Measurements from ENCODE around the gene SEZ6L.

The SEZ6L gene

GRCh38 chr22:26367402-26368245, 198.4 kb downstream of the SEZ6L start:
- Histone ChIP-seq H3K27ac (no peak overlapping the region), H3K9me3 (ENCODE audit: low read depth, low read length) (no peaks in the 10 kb centered on the region), H3K9ac (ENCODE audit: insufficient read length) (no peak overlapping the region), H3K4me3 (no peak overlapping the region), H3K36me3 (ENCODE audit: insufficient read depth, low read length) (no peaks in the 10 kb centered on the region)
- TF ChIP-seq POLR2AphosphoS5 (IDR thresholded peaks at IDR 0.05; ENCODE audit: borderline replicate concordance, low read depth, low read length) (no peak), EZH2 (IDR thresholded peaks at IDR 0.05) (no peak), FOXP2 (optimal IDR thresholded peaks at IDR 0.05; ENCODE audit: control extremely low read depth, extremely low read length, insufficient read depth) (no peak)
- DNase-seq (ENCODE audit: low read depth, low spot score) = no peak

GRCh38 chr22:26372890-26373289, 203.6 kb downstream of the SEZ6L start:
- Histone ChIP-seq H3K9ac (ENCODE audit: insufficient read length) (no peak overlapping the region), H3K9me3 (ENCODE audit: low read depth, low read length) (no peaks in the 10 kb centered on the region), H3K36me3 (ENCODE audit: insufficient read depth, low read length) (no peaks in the 10 kb centered on the region), H3K4me3 (no peak overlapping the region), H3K27ac (no peak overlapping the region)
- TF ChIP-seq FOXP2 (optimal IDR thresholded peaks at IDR 0.05; ENCODE audit: control extremely low read depth, extremely low read length, insufficient read depth) (no peak), POLR2AphosphoS5 (IDR thresholded peaks at IDR 0.05; ENCODE audit: borderline replicate concordance, low read depth, low read length) (no peak), EZH2 (IDR thresholded peaks at IDR 0.05) (no peak)
- no peak for DNase-seq (ENCODE audit: low read depth, low spot score)

- TF ChIP-seq EZH2 (IDR thresholded peaks at IDR 0.05) (no peak), POLR2AphosphoS5 (IDR thresholded peaks at IDR 0.05; ENCODE audit: borderline replicate concordance, low read depth, low read length) (no peak), FOXP2 (optimal IDR thresholded peaks at IDR 0.05; ENCODE audit: control extremely low read depth, extremely low read length, insufficient read depth) (no peak)
- H3K9me3 ChIP-seq (ENCODE audit: low read depth, low read length) = no peaks in the 10 kb centered on the region
- no peak for DNase-seq (ENCODE audit: low read depth, low spot score)
- H3K9ac ChIP-seq (ENCODE audit: insufficient read length) = no peak overlapping the region
- H3K4me3 ChIP-seq = peak overlapping the region; percentile 62
- no peaks in the 10 kb centered on the region for H3K36me3 ChIP-seq (ENCODE audit: insufficient read depth, low read length)
- H3K27ac ChIP-seq = 0 out of 2 replicates have a peak overlapping the region, but pooled peaks have one; percentile 44
Observed at GRCh38 chr22:26374391-26375026, 205.2 kb downstream of the SEZ6L start.

- no peak for TF ChIP-seq POLR2AphosphoS5 (IDR thresholded peaks at IDR 0.05; ENCODE audit: borderline replicate concordance, low read depth, low read length)
- no peak for TF ChIP-seq EZH2 (IDR thresholded peaks at IDR 0.05)
- no peak for TF ChIP-seq FOXP2 (optimal IDR thresholded peaks at IDR 0.05; ENCODE audit: control extremely low read depth, extremely low read length, insufficient read depth)
- no peak for DNase-seq (ENCODE audit: low read depth, low spot score)
- no peaks in the 10 kb centered on the region for H3K9me3 ChIP-seq (ENCODE audit: low read depth, low read length)
- no peak overlapping the region for H3K9ac ChIP-seq (ENCODE audit: insufficient read length)
- no peak overlapping the region for H3K27ac ChIP-seq
- H3K4me3 ChIP-seq = peak overlapping the region; percentile 25
- no peaks in the 10 kb centered on the region for H3K36me3 ChIP-seq (ENCODE audit: insufficient read depth, low read length)
Observed at GRCh38 chr22:26377170-26377830, 208.0 kb downstream of the SEZ6L start.

- no peak for DNase-seq (ENCODE audit: low read depth, low spot score)
- Histone ChIP-seq H3K36me3 (ENCODE audit: insufficient read depth, low read length) (no peaks in the 10 kb centered on the region), H3K27ac (no peak overlapping the region), H3K9ac (ENCODE audit: insufficient read length) (no peak overlapping the region), H3K4me3 (no peak overlapping the region), H3K9me3 (ENCODE audit: low read depth, low read length) (no peaks in the 10 kb centered on the region)
- TF ChIP-seq EZH2 (IDR thresholded peaks at IDR 0.05) (no peak), POLR2AphosphoS5 (IDR thresholded peaks at IDR 0.05; ENCODE audit: borderline replicate concordance, low read depth, low read length) (no peak), FOXP2 (optimal IDR thresholded peaks at IDR 0.05; ENCODE audit: control extremely low read depth, extremely low read length, insufficient read depth) (no peak)
Observed at GRCh38 chr22:26380072-26380830, 211.0 kb downstream of the SEZ6L start.

GRCh38 chr22:26382782-26383181, 213.5 kb downstream of the SEZ6L start:
- Histone ChIP-seq H3K4me3 (no peak overlapping the region), H3K9ac (ENCODE audit: insufficient read length) (no peak overlapping the region), H3K9me3 (ENCODE audit: low read depth, low read length) (no peaks in the 10 kb centered on the region), H3K27ac (no peak overlapping the region), H3K36me3 (ENCODE audit: insufficient read depth, low read length) (no peaks in the 10 kb centered on the region)
- TF ChIP-seq POLR2AphosphoS5 (IDR thresholded peaks at IDR 0.05; ENCODE audit: borderline replicate concordance, low read depth, low read length) (no peak), FOXP2 (optimal IDR thresholded peaks at IDR 0.05; ENCODE audit: control extremely low read depth, extremely low read length, insufficient read depth) (no peak), EZH2 (IDR thresholded peaks at IDR 0.05) (no peak)
- no peak for DNase-seq (ENCODE audit: low read depth, low spot score)

GRCh38 chr22:26383968-26384556, 214.8 kb downstream of the SEZ6L start:
- Histone ChIP-seq H3K9me3 (ENCODE audit: low read depth, low read length) (no peaks in the 10 kb centered on the region), H3K9ac (ENCODE audit: insufficient read length) (no peak overlapping the region), H3K36me3 (ENCODE audit: insufficient read depth, low read length) (no peaks in the 10 kb centered on the region), H3K27ac (no peak overlapping the region), H3K4me3 (no peak overlapping the region)
- no peak for DNase-seq (ENCODE audit: low read depth, low spot score)
- TF ChIP-seq POLR2AphosphoS5 (IDR thresholded peaks at IDR 0.05; ENCODE audit: borderline replicate concordance, low read depth, low read length) (no peak), FOXP2 (optimal IDR thresholded peaks at IDR 0.05; ENCODE audit: control extremely low read depth, extremely low read length, insufficient read depth) (no peak), EZH2 (IDR thresholded peaks at IDR 0.05) (no peak)
